Measurements from ENCODE around the gene SAMD11.

Gene SAMD11

GRCh38 chr1:932173-932510 lies 8.4 kb downstream of the SAMD11 start:
- DNase-seq (ENCODE audit: low read depth in 1 of 2, low spot score in 1 of 2) = no peak

GRCh38 chr1:932776-933602 lies 9.3 kb downstream of the SAMD11 start:
- DNase-seq (ENCODE audit: low read depth in 1 of 2, low spot score in 1 of 2) = no peak

- DNase-seq (ENCODE audit: low read depth in 1 of 2, low spot score in 1 of 2) = no peak
Measured at GRCh38 chr1:933603-933940, 9.8 kb downstream of the SAMD11 start.

- DNase-seq (ENCODE audit: low read depth in 1 of 2, low spot score in 1 of 2) = no peak
Measured at GRCh38 chr1:934991-935750, 11.4 kb downstream of the SAMD11 start.

GRCh38 chr1:935751-936231 lies 12.1 kb downstream of the SAMD11 start:
- DNase-seq (ENCODE audit: low read depth in 1 of 2, low spot score in 1 of 2) = no peak

- DNase-seq (ENCODE audit: low read depth in 1 of 2, low spot score in 1 of 2) = no peak
Measured at GRCh38 chr1:936348-937264, 12.9 kb downstream of the SAMD11 start.

GRCh38 chr1:937521-937920 lies 13.8 kb downstream of the SAMD11 start:
- no peak for DNase-seq (ENCODE audit: low read depth in 1 of 2, low spot score in 1 of 2)

GRCh38 chr1:938088-938683 lies 14.5 kb downstream of the SAMD11 start:
- DNase-seq (ENCODE audit: low read depth in 1 of 2, low spot score in 1 of 2) = no peak

GRCh38 chr1:938711-939489 lies 15.2 kb downstream of the SAMD11 start:
- DNase-seq (ENCODE audit: low read depth in 1 of 2, low spot score in 1 of 2) = no peak

GRCh38 chr1:939511-940106 lies 15.9 kb downstream of the SAMD11 start:
- no peak for DNase-seq (ENCODE audit: low read depth in 1 of 2, low spot score in 1 of 2)

GRCh38 chr1:940107-941014 lies 16.6 kb downstream of the SAMD11 start:
- DNase-seq (ENCODE audit: low read depth in 1 of 2, low spot score in 1 of 2) = no peak

GRCh38 chr1:941015-941587 lies 17.4 kb downstream of the SAMD11 start:
- no peak for DNase-seq (ENCODE audit: low read depth in 1 of 2, low spot score in 1 of 2)

- DNase-seq (ENCODE audit: low read depth in 1 of 2, low spot score in 1 of 2) = no peak
Measured at GRCh38 chr1:941588-942383, 18.1 kb downstream of the SAMD11 start.

- DNase-seq (ENCODE audit: low read depth in 1 of 2, low spot score in 1 of 2) = no peak
Measured at GRCh38 chr1:942411-942821, 18.7 kb downstream of the SAMD11 start.

GRCh38 chr1:942864-943533 lies 19.3 kb downstream of the SAMD11 start:
- no peak for DNase-seq (ENCODE audit: low read depth in 1 of 2, low spot score in 1 of 2)

GRCh38 chr1:943545-944340 lies 20.0 kb downstream of the SAMD11 start:
- DNase-seq (ENCODE audit: low read depth in 1 of 2, low spot score in 1 of 2) = no peak
